Stimulated activated CD4-positive, alpha-beta T cell treated with anti-CD3 and anti-CD28 coated beads, Interleukin-4, amount 100 ng/mL, for 48 hours (primary cell): ENCODE measurements around the gene TENM4.
"Not testable (repeated sequence)": the region's sequence is repeated elsewhere in the genome, so short reads cannot be mapped to it uniquely, and the experiment has no call there.

Experiments
- DNase-seq, 2 donors: peaks; one replicate each; pipeline ENCODE4 v3.0.0-alpha.2; 2020; ENCODE audit warnings: low read depth in 2 of 2

TENM4 gene

DNA sequence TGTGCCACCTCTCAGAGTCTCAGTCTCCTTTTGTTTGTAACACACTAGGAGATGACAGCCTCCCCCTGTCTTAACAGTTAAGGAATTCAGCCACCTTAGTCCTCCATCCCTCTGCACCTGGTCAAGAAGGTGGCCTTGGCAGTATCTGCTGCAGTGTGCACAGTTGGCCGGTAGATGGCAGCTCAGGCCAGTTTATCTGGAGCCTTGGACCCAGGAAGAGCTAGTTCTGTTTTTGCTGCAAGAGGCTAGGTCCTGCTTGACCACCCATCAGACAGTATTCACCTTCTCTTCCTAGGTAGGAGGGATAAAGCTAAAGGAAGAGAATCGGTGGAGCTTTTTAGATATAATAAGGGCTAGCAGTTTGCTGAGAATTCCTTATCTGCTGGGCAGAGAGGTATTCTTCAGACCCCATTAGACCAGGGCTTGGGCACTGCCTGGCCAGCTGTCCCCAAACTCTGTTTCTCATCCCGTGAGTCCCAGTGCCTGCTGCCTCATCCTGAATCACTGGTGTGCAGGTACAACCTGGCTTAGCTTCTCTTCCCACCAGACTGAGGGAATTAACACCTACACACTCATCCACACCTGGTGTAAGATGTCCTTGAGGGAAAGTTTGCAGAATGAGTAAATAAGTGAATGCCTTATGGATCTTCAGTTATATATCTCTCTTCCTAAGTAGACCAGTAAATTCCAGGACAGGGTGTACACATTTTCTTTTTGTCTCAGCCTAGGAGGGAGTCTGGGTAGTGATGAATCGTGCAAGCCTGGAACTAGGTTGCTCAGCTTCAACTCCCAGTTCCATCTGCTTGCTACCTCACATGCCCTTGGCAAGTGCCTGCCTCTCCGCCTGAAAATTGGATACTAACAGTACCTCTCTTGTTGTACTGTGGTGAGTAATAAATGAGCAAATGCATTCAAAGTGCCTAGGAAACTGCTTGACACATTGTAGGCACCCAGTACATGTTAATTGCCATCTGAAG lies 795.3 kb downstream of the TENM4 start:
- DNase-seq: peak; percentile 55 to 56

DNA sequence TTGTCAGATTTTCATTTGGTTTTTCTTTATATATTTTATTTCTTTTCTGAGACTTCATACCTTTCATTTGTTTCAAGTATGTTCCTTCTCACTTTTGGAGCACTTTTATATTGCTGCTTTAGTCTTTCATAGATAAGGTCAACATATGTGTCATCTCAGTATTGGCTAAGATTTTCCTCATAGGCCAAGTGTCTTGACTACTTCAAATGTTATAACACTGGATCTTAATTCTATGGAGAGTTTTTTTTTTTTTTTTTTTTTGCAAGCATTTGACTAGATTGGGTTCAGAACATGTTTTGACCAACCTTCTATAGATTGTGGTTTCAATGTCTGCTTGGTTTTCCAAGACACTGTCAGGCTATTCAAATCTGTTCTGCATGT lies 797.2 kb downstream of the TENM4 start:
- DNase-seq: no peak

DNA sequence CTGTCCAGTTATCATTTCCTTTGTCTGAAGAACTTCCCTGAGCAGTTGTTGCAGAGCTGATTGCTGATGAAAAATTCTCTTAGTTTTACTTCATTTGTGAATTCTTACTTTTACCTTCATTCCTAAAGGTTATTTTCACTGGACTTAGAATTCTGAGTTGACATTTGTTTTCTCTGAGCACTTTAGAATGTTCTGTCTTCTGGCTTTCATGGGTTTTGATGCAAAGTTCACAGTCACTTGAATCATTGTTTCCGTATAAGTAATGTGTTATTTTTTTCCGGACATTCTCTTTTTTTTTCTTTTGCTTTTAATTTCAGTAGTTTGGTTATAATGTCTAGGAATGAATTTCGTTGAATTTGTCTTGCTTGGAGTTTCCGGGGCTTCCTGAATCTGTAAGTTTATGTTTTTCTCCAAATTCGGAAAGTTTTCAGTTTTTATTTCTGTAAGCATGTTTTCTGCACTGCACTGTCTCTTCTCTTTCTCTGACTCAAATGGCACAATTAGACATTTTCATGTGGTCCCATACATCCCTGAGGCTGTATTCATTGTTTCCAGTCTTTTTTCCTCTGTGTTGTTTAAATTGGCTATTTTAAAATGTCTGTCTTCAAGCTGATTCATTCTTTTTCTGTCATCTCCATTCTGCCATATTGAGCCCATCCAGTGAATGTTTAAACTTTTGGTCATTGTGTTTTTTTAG lies 797.7 kb downstream of the TENM4 start:
- no peak for DNase-seq

DNA sequence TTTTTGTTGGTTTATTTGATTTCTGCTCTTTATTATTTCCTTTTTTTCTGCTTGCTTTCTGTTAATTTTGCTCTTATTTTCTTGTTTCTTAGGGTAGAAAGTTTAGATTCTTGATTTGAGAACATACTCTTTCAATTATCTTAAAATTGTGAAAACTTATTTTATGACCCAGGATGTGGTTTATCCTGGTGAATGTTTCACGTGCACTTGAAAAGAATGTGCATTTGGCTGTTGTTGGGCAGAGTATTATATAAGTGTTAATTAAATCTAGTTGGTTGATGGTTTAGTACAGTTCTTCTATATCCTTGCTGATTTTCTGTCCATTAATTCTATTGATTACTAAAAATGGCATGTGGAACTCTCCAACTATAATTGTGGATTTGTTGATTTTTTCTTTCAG lies 799.3 kb downstream of the TENM4 start:
- DNase-seq: no peak

DNA sequence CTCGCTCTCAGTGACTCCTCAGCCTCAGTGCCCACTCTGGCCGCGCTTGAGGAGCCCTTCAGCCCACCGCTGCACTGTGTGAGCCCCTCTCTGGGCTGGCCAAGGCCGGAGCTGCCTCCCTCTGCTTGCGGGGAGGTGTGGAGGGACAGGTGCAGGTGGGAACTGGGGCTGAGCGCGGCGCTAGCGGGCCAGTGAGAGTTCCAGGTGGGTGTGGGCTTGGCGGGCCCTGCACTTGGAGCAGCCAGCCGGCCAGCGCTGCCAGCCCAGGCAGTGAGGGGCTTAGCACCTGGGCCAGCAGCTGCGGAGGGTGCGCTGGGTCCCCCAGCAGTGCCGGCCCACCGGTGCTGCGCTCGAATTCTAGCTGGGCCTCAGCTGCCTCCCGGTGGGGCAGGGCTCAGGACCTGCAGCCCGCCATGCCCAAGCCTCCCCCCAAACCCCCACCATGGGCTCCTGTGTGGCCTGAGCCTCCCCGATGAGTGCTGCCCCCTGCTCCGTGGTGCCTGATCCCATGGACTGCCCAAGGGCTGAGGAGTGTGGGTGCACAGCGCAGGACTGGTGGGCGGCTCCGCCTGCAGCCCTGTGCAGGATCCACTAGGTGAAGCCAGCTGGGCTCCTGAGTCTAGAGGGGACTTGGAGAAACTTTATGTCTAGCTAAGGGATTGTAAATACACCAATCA lies 802.0 kb downstream of the TENM4 start:
- no peak for DNase-seq

DNA sequence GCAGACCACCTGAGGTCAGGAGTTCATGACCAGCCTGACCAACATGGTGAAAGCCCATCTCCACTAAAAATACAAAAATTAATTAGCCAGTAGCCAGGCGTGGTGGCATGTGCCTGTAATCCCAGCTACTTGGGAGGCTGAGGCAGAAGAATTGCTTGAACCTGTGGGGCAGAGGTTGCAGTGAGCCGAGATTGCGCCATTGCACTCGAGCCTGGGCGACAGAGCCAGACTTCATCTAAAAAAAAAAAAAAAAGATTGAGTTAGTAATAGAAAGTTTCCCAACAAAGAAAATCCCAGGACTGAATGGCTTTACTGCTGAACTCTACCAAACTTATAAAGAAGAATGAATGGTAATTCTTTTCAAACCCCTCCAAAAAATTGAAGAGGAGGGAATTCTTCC lies 803.3 kb downstream of the TENM4 start:
- DNase-seq: not testable (repeated sequence)

DNA sequence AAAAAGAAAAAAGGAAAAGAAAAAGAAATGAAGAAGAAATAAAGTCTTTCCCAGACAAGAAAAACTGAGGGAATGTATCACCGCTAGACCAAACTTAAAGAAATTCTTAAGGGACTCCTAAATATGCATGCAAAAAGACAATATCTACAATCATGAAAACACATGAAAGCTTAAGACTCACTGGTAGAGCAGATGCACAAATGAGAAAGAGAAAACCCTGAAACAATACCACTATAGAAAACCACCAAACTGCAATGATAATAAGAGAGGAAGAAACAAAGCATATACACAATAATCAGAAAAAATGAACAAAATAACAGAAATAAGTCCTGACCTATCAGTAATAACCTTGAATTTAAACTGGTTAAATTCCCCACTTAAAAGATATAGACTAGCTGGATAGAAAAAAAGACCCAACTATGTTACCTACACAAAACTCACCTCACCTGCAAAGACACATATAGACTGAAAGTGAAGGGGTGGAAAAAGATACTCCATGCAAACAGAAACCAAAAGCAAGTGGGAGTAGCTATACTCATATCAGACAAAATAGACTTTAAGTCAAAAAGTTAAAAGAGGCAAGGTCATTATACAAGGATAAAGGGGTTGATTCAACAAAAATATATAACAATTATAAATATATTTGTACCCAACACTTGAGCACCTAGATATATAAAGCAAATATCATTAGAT lies 804.9 kb downstream of the TENM4 start:
- DNase-seq: no peak

DNA sequence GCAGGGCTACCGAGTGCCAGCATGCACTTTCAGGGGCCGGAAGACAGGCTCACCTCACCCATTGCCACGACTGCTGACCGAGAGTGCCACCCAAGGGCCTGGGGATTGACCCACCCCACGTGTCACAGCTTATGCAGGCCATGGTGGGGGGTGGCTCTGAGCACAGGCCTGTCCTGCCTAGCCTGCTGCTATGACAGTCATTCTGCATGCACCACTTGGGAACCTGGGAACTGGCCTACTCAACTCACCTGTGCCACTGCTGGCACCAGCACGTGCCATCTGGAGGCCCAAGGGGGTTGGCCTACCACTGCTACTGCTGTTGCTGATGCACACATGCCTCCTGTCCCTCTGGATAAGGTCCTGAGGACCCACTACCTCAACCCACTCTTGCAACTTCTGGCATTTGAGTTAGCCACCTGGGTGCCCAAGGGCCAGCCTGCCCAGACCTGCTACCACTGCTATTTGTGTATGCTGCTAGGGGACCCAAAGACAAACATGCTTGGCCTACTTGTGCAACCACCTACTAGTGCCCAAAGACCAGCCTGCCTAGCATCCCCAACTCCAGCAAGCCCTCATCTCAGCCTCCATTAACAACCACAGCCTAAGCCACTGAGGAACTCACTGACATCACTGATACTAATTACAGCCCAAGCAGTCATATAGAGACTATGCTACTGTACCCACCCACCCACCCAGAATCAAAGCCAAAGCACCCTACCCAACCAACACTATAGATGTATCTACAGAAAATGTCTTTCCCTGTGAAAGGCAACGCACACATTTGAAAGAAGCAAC lies 807.1 kb downstream of the TENM4 start:
- DNase-seq: no peak

DNA sequence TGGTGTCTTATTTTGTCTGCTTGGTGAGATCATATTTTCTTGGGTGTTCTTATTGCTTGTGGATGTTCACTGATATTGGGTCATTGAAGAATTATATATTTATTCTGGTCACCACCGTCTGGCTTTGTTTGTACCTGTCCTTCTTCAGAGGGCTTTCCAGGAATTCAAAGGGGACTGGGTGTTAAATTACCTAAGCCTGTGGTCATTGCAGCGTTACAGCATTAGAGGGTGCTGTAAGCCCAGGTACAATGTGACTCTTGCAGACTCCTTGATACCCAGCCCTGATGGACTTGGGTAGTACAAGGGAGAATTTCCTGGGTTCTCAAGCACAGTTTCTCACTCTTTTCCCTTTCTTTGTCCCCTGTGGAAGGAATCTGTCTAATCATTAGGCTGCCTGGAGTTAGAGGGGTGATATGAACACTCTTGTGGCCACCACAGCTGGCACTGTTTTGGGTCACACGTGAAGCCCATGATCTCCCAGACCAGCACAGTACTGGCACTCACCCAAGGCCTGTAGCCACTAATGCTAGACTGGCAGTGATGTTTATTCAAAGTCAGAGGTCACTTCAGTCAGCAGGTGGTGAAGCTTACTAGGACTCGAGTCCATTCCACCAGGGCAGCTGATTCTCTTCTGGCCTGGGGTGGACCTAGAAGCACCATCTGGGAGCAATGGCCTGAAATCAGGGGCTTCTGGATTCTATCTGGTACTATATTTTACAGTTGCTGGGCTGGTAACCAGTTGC lies 810.1 kb downstream of the TENM4 start:
- DNase-seq: no peak

DNA sequence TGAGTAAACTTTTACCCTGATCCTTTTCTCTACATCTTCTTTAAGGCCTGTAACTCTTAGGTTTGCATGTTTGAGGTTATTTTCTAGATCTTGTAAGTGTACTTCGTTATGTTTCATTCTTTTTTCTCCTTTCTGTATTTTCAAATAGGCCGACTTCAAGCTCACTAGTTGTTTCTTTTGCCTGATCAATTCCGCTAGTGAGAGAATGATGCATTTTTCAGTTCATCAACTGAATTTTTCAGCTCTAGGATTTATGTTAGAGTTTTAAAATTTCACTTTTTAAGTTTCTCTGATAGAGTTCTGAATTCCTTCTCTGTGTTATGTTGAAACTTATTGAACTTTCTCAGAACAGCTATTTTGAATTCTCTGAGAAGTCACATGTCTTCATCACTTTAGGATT lies 810.7 kb downstream of the TENM4 start:
- DNase-seq: no peak

DNA sequence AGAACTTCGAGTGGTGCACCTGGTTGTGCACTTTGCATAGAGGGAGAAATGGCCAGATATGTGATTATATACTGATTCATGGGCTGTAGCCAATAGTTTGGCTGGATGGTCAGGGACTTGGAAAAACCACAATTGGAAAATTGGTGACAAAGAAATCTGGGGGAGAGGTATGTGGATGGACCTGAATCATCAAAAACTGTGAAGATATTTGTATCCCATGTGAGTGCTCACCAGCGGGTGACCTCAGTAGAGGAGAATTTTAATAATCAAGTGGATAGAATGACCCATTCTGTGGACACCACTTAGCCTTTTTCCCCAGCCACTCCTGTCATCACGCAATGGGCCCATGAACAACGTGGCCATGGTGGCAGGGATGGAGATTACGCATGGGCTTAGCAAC lies 818.2 kb downstream of the TENM4 start:
- no peak for DNase-seq

DNA sequence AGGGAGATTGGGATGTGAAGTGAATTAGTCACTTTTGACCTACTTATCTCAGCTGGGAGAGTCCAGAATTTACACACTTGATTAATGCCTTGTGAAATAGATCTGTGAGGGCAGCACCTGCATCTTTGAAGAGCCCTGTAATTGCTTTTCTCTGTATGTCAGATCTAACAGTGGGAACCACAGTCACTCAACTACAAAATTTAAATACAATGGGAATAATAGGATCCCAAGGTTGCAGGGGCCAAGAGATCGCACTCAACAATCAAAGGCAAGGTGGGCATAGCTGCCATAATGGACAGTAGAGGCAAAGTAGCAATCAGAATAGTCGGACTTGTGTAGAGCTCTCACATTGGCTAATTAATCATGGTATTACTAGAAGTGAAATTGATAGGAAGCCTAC lies 820.7 kb downstream of the TENM4 start:
- no peak for DNase-seq

DNA sequence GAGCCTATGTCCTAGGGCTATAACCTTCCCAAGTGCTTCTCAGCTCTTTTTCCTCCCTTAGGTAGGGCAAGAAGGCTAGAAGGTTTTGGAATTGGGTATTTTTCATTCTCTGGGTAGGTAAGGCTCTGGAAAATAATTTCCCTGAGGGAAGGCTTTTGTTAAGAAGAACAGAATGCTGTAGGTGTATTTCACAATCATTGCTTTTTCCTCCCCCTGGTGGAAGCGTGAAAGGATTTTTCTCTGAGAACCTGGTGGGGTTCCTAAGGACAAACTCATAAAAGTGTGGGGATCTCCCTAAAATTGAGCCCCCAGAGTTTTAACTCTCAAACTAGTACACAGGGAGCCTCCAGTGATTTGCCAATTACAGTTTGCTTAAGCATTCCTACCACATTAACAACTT lies 825.1 kb downstream of the TENM4 start:
- DNase-seq: no peak

DNA sequence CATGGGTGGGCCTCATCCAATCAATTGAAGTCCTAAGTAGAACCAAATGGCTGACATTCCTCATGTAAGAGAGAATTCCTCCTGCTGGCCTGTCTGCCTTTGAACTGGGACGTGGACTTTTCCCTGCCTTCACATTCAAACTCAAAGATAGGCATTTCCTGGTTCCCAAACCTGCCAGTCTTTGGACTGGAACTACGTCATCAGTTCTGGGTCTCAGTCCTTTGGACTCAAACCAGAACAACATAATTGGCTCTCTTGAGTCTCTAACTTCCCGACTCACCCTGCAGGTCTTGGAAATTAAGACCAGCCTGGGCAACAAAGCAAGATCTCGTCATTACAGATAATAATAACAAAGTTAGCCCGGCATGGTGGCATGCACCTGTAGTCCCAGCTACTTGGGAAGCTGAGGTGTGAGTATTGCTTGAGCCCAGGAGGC lies 827.4 kb downstream of the TENM4 start:
- DNase-seq: no peak

DNA sequence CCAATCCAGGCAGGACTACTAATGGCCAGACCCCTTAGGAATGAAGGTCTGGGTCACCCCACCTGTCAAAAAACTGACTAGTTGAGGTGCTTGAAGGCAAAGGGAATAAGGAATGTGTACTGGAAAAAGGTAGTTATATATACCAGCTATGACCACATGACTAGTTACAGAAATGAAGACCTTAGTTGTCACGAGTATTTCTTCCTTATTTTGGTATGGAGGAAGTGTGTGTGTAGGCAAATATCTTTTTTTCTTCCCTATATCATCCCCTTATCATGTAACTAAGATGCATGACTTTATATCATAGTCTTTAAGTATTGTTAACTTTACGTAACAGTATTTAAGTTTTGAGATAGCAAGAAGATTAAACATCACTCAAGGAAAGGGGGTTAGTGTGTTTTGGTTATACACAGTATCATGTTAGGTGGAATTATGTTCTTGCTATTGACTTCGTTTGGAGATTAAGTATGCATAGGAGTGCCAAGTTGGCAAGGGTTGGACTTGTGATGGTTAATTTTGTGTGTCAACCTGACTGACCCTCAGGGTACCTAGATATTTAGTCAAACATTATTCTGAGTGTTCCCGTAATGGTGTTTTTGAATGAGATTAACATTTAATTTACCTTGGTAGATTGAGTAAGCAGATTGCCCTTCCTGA lies 828.0 kb downstream of the TENM4 start:
- DNase-seq: no peak

DNA sequence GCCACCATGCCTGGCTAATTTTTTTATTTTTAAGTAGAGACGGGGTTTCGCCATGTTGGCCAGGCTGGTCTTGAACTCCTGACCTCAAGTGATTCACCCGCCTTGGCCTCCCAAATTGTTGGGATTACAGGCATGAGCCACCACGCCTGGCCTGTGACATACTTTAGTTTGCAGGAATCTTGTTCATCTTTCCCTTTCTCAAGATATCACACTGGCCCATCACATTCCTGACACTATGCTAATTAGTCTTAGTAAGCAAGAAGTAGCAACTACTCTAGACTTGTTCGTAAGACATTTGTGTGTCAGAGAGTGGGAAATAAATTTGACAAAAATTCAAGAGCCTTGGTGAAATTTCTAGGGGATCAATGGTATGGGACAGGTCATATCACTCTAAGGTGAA lies 831.5 kb downstream of the TENM4 start:
- not testable (repeated sequence) for DNase-seq

DNA sequence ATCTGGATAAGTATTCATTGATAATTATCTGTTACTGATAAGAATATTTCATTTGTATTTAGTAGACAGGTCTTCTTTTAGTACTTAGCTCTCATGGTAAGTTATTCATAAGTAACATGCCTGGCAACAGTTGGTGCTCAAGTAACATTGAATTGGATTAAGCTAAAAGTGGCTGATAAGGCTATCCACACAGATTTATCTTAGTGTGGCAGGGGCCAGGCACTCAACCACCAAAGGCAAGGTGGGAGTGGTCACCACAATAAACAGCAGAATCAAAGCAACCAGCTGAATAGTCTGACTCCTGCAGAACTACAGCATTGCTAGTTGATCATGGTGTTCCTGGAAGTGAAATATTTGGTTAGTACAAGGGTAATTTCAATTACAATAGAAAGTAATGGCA lies 833.1 kb downstream of the TENM4 start:
- no peak for DNase-seq

DNA sequence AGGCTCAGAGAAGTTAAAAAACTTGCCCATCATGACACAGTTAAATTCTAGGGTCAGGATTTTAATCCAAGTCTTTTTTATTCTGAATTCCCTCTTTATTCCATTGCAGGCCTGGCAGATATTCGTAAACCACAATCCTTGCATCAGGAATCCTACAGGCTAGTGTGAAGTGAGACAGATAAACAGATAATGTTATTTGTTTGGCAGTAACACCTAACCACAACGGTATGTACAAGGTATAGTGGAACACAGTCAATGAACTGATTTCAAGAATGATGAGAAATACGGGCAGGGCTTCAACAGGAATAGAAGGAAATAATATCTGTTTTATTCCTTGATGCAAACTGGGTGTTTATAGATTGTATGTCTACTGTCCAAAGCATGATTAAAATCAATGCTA lies 834.2 kb downstream of the TENM4 start:
- no peak for DNase-seq

DNA sequence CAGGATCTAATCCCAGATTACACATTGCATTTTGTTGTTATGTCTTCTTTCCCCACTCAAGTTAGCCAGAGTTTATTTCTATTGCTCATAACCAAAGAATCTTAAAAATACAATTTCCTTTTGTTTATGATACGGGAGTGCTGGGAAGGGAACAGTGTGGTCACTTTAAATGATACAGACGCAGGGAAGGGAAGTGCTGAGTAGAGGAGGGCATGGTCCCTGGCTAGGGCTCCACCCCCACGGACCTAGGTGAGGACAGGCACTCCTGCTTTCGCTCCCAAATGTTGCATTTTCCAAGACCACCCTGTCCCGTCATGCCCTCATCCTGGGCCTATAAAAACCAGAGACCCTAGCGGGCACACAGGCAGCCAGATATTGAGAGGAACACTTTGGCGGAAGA lies 835.5 kb downstream of the TENM4 start:
- no peak for DNase-seq

DNA sequence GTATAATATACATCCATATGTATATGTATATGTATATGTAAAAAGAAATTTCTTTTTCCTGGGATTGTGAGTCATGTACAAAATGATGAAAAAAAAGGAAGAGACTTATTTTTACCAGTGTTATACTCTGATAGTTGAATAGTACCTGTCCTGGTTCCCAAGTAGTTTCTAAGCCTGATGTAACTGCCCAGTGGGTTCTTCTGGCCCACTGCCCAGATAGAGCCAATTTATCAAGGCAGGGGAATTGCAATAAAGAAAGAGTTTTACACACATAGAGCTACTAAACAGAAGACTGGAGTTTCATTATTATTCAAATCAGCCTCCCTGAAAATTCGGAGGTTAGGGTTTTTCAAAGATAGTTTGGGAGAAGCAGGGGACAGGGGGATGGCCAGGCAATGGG lies 837.0 kb downstream of the TENM4 start:
- DNase-seq: no peak
